Activated T-helper 17 cell treated with anti-CD3 and anti-CD28 coated beads, Interleukin-2, amount 50 U/mL, for 72 hours (primary cell): Measurements from ENCODE around the gene INSL4. TPM values are rescaled to one million over a fixed set of nuclear protein-coding genes. Genes with fewer than 3 reads are reported as not detected.

ENCODE experiments used
- ATAC-seq: fragments of 150-1000 bp; cut with Tn5 transposase; replicated peaks from 2 replicates; pipeline ENCODE4 v1.10.0; 2021; ENCODE audit warnings: mild to moderate bottlenecking, moderate library complexity
- H3K27ac Mint-ChIP-seq: one replicate; pipeline ENCODE4 v1.8.0; 2022; ENCODE audit warnings: mixed read lengths
- H3K27me3 Mint-ChIP-seq: one replicate; pipeline ENCODE4 v1.8.0; 2022; ENCODE audit warnings: mixed read lengths
- H3K36me3 Mint-ChIP-seq: one replicate; pipeline ENCODE4 v1.8.0; 2022; ENCODE audit warnings: low read depth, mild to moderate bottlenecking, mixed read lengths
- H3K4me1 Mint-ChIP-seq: one replicate; pipeline ENCODE4 v1.8.0; 2022; ENCODE audit warnings: mixed read lengths
- H3K4me3 Mint-ChIP-seq: one replicate; pipeline ENCODE4 v1.8.0; 2022; ENCODE audit warnings: mild to moderate bottlenecking, mixed read lengths
- H3K9me3 Mint-ChIP-seq: one replicate; pipeline ENCODE4 v1.8.0; 2022; ENCODE audit warnings: mixed read lengths
- total RNA-seq, 2 donors: library from RNA; stranded (reverse); gene quantifications; one replicate each; pipeline ENCODE4 v1.2.3, GENCODE V29; 2022

Gene INSL4
- total RNA-seq, result not detected

- no peaks in the 10 kb centered on the region for H3K4me1 Mint-ChIP-seq
- peaks cover 6% of the 10 kb centered on the region for H3K27me3 Mint-ChIP-seq
- ATAC-seq, result no peak
- H3K27ac Mint-ChIP-seq, result no peak within 1 kb of the TSS
- H3K4me3 Mint-ChIP-seq, result no peak within 1 kb of the TSS
- H3K36me3 Mint-ChIP-seq, result no peaks in the 10 kb centered on the region
- no peaks in the 10 kb centered on the region for H3K9me3 Mint-ChIP-seq
These were observed at the start of gene INSL4 for GRCh38 chr9:5231212-5231611. Gene INSL4, plus strand, starts transcription at chr9:5231419. Its CDS starts 105 bp downstream, at chr9:5231524.

GRCh38 chr9:5184776-5185175, 46.4 kb upstream of the INSL4 start:
- Mint-ChIP-seq H3K27me3 (no peaks in the 10 kb centered on the region), H3K4me3 (no peak overlapping the region), H3K27ac (no peak overlapping the region), H3K36me3 (no peaks in the 10 kb centered on the region), H3K9me3 (no peaks in the 10 kb centered on the region), H3K4me1 (peaks cover 10% of the 10 kb centered on the region)
- ATAC-seq, result no peak

- H3K4me3 Mint-ChIP-seq, result no peak within 1 kb of the TSS
- no peak within 1 kb of the TSS for H3K27ac Mint-ChIP-seq
- no peaks in the 10 kb centered on the region for H3K36me3 Mint-ChIP-seq
- no peaks in the 10 kb centered on the region for H3K27me3 Mint-ChIP-seq
- H3K9me3 Mint-ChIP-seq, result no peaks in the 10 kb centered on the region
- peaks cover 10% of the 10 kb centered on the region for H3K4me1 Mint-ChIP-seq
- ATAC-seq, result no peak
These were observed 45.9 kb upstream of the INSL4 start, which contains the start of gene INSL6 for GRCh38 chr9:5185220-5185840. Gene INSL6, minus strand, starts transcription at chr9:5185639. Its CDS starts 37 bp downstream, at chr9:5185602.

- Mint-ChIP-seq H3K9me3 (no peaks in the 10 kb centered on the region), H3K27me3 (no peaks in the 10 kb centered on the region)
These were observed 44.6 kb upstream of the INSL4 start for GRCh38 chr9:5186416-5187169.

GRCh38 chr9:5188060-5188984, 42.9 kb upstream of the INSL4 start:
- Mint-ChIP-seq H3K27me3 (no peaks in the 10 kb centered on the region), H3K4me3 (no peak overlapping the region), H3K4me1 (peaks cover 10% of the 10 kb centered on the region), H3K27ac (no peak overlapping the region), H3K36me3 (no peaks in the 10 kb centered on the region), H3K9me3 (no peaks in the 10 kb centered on the region)
- ATAC-seq, result no peak

More at GRCh38 chr9:5186416-5187169, 44.6 kb upstream of the INSL4 start:
- H3K27ac Mint-ChIP-seq, result no peak overlapping the region
- no peaks in the 10 kb centered on the region for H3K36me3 Mint-ChIP-seq
- H3K4me3 Mint-ChIP-seq, result no peak overlapping the region
- peak; percentile 88 for ATAC-seq
- peaks cover 10% of the 10 kb centered on the region for H3K4me1 Mint-ChIP-seq

GRCh38 chr9:5191985-5192384, 39.2 kb upstream of the INSL4 start:
- Mint-ChIP-seq H3K27me3 (no peaks in the 10 kb centered on the region), H3K4me1 (peaks cover 2% of the 10 kb centered on the region), H3K36me3 (no peaks in the 10 kb centered on the region), H3K27ac (no peak overlapping the region), H3K4me3 (no peak overlapping the region), H3K9me3 (no peaks in the 10 kb centered on the region)
- ATAC-seq, result no peak

- H3K4me1 Mint-ChIP-seq, result no peaks in the 10 kb centered on the region
- no peak overlapping the region for H3K27ac Mint-ChIP-seq
- no peaks in the 10 kb centered on the region for H3K27me3 Mint-ChIP-seq
- no peaks in the 10 kb centered on the region for H3K9me3 Mint-ChIP-seq
- no peak for ATAC-seq
- H3K36me3 Mint-ChIP-seq, result no peaks in the 10 kb centered on the region
- H3K4me3 Mint-ChIP-seq, result no peak overlapping the region
These were observed 37.9 kb upstream of the INSL4 start for GRCh38 chr9:5193345-5193744.

- Mint-ChIP-seq H3K36me3 (no peaks in the 10 kb centered on the region), H3K4me3 (no peak overlapping the region), H3K27ac (no peak overlapping the region), H3K4me1 (no peaks in the 10 kb centered on the region), H3K9me3 (no peaks in the 10 kb centered on the region), H3K27me3 (no peaks in the 10 kb centered on the region)
- ATAC-seq, result no peak
These were observed 35.8 kb upstream of the INSL4 start for GRCh38 chr9:5195463-5195862.

GRCh38 chr9:5205071-5205470, 26.1 kb upstream of the INSL4 start:
- H3K27me3 Mint-ChIP-seq, result peaks cover 11% of the 10 kb centered on the region
- peak; percentile 78 for ATAC-seq
- H3K36me3 Mint-ChIP-seq, result no peaks in the 10 kb centered on the region
- H3K4me1 Mint-ChIP-seq, result peaks cover 6% of the 10 kb centered on the region
- H3K27ac Mint-ChIP-seq, result no peak overlapping the region
- H3K9me3 Mint-ChIP-seq, result peaks cover 8% of the 10 kb centered on the region
- no peak overlapping the region for H3K4me3 Mint-ChIP-seq

- H3K4me1 Mint-ChIP-seq, result no peaks in the 10 kb centered on the region
- no peaks in the 10 kb centered on the region for H3K36me3 Mint-ChIP-seq
- no peak overlapping the region for H3K27ac Mint-ChIP-seq
- no peak overlapping the region for H3K4me3 Mint-ChIP-seq
- peaks cover 6% of the 10 kb centered on the region for H3K27me3 Mint-ChIP-seq
- ATAC-seq, result no peak
- no peaks in the 10 kb centered on the region for H3K9me3 Mint-ChIP-seq
These were observed 665 bp upstream of the INSL4 start for GRCh38 chr9:5230554-5230953.

GRCh38 chr9:5263351-5264218, 32.4 kb downstream of the INSL4 start:
- Mint-ChIP-seq H3K27me3 (no peaks in the 10 kb centered on the region), H3K4me1 (peaks cover 7% of the 10 kb centered on the region), H3K4me3 (no peak overlapping the region), H3K9me3 (no peaks in the 10 kb centered on the region), H3K36me3 (no peaks in the 10 kb centered on the region), H3K27ac (no peak overlapping the region)
- ATAC-seq, result peak; percentile 31

GRCh38 chr9:5264219-5264595, 33.0 kb downstream of the INSL4 start:
- H3K27ac Mint-ChIP-seq, result no peak overlapping the region
- H3K9me3 Mint-ChIP-seq, result no peaks in the 10 kb centered on the region
- no peaks in the 10 kb centered on the region for H3K27me3 Mint-ChIP-seq
- no peak overlapping the region for H3K4me3 Mint-ChIP-seq
- H3K4me1 Mint-ChIP-seq, result peaks cover 7% of the 10 kb centered on the region
- no peak for ATAC-seq
- H3K36me3 Mint-ChIP-seq, result no peaks in the 10 kb centered on the region

GRCh38 chr9:5265939-5266338, 34.7 kb downstream of the INSL4 start:
- H3K9me3 Mint-ChIP-seq, result no peaks in the 10 kb centered on the region
- H3K27me3 Mint-ChIP-seq, result no peaks in the 10 kb centered on the region
- no peak overlapping the region for H3K4me3 Mint-ChIP-seq
- no peaks in the 10 kb centered on the region for H3K36me3 Mint-ChIP-seq
- no peak overlapping the region for H3K27ac Mint-ChIP-seq
- no peak for ATAC-seq
- H3K4me1 Mint-ChIP-seq, result peaks cover 7% of the 10 kb centered on the region

- Mint-ChIP-seq H3K27me3 (no peaks in the 10 kb centered on the region), H3K4me3 (no peak overlapping the region), H3K36me3 (no peaks in the 10 kb centered on the region), H3K9me3 (no peaks in the 10 kb centered on the region), H3K4me1 (peaks cover 6% of the 10 kb centered on the region), H3K27ac (no peak overlapping the region)
- ATAC-seq, result no peak
These were observed 38.1 kb downstream of the INSL4 start for GRCh38 chr9:5269249-5269715.
